GM18909 (cell line): ENCODE results near the gene TRIM21.
"Not testable (repeated sequence)": the region's sequence is repeated elsewhere in the genome, so short reads cannot be mapped to it uniquely, and the experiment has no call there.

Experiments
- ATAC-seq: cut with Tn5 transposase; IDR thresholded peaks from one replicate; pipeline ENCODE4 v1.9.1; 2021; ENCODE audit warnings: mild to moderate bottlenecking; ENCODE audit not compliant: unreplicated experiment, poor library complexity

TRIM21 gene

DNA sequence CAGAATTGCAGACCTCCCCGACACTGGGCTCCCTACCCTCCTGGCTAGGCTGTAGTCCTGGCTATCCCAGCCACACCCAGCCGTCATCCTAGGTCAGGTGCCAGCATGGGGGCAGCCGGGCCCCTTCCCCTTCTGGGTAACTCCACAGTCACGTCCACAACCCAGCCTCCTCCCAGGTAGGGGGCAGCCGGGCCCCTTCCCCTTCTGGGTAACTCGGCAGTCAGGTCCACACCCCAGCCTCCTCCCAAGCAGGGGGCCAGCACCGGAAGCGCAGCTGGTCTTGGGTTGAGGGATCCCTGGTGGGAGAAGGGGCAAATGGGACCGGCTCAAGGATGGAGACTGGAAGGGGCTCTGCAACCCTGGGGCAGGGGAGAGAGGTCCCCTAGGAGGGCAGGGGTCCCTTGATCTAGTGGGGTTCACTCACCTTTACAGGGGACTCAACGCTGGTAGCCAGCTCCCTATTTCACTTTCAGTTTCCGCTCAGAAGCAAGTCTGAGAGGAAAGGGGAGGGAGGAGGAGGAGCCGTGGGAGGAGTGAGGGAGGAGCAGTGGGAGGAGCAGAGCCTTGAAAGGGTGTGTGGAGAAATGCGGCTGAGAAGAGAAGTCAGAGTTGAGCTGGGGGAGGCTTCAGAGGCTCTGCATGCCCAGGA is at the start of gene TRIM21:
Gene TRIM21 (minus strand): TSS at position 494 of the 649 bp plus-strand sequence. CDS start 3,293 bp downstream, outside the sequence.
- peak; percentile 100 for ATAC-seq

DNA sequence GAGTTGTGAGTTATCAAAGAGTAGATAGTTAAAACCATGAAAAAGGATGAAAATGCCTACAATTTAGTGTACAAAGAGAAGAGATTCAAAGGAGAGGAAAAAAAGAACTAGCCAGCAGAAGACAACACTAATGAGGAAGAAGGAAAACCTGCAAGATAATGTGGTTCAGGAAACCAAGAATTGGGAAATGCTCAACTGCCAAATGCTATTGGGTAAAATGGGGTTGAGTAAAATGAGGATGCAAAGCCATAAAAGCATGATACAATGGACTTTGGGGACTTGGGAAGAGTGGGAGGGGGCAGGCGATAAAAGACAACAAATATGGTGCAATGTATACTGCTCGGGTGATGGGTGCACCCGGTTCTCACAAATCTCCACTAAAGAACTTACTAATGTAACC is 48.0 kb upstream of the TRIM21 start:
- no peak for ATAC-seq

DNA sequence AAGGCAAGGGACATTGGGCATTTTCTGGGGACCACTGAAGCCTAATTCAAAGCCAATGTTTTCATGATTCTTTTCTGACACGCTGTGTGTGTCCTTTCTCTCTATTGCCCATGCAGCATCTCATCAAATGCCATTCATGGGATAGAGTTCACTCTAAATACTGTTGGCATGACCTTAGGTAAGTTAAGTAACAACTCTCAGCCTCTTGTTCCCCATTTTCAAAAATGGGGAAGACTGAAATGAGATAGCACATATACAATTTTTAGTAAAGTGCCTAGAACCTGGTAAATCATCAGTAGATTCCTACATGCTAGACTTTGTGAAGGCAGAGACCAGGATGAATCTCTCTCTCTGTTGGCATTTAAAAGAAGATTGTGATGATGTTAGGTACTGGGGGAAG is 42.9 kb upstream of the TRIM21 start:
- no peak for ATAC-seq

DNA sequence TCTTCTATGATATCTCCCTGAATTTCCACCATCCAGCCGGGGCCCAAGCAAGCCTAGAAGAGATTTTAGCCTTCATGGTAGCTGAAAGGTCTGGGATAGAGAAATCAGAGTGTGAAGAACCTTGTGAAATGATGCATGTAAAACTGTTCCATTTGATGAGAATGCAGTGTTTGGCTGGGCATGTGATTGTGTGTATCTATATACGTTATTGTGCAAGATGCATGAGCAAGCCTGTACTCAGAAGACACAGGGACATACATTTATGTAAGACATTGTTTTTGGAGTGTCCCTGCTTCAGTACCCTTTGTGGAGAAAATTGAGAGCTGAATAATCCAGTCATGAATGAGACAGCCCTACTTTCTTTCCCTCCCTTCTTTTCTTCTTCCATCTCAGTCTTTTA is 40.4 kb upstream of the TRIM21 start:
- ATAC-seq, result no peak

DNA sequence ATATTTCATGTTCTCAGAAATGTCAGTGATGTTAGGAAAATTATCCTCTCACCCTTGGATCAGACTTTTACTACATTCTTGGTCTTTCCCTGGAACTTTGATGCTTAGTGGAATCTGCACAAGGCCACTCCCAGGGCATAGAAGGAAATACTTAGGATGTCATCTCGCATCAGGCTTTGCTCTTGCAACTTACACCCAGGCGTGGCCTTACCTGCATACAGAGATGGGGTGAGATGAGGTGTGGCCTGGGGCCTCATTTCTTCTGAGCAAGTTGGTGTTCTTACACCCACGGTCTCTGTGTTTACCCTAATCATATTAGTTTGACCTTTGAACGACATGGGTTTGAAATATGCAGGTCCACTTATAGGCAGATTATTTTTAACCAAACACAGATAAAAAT is 36.5 kb upstream of the TRIM21 start:
- ATAC-seq, result no peak

DNA sequence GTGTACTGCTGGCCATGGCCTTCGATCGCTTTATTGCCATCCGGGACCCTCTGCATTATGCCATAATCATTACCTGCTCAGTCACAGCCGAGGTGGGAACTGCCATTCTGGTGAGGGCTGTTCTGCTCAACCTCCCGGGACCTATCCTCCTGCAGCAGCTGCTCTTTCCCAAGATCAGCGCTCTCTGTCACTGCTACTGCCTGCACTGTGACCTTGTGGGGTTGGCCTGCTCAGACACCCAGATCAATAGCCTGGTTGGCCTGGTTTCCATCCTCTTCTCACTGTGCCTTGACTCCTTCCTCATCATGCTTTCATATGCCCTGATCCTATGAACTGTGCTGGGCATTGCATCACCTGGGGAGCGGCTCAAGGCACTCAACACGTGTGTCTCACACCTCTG is 24.9 kb upstream of the TRIM21 start:
- ATAC-seq, result no peak

DNA sequence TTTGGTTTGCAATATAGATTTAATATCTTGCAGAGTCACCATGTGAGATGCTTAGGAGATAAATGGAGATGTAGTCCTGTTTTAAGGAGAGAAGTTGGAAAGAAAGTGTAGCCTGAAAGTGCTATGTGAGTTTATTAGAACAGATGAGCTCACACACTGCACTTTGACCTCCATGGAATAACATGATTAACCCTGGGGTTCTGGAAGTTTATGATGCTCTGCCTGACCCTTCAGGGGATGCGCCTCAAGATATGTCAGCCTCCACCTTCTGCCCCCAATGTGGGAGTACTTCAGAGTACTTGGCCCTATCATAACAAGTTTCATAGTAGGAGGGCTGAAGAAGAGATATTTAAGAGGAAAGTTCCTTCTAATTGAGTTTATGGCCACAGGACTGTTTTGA is 23.3 kb upstream of the TRIM21 start:
- no peak for ATAC-seq

DNA sequence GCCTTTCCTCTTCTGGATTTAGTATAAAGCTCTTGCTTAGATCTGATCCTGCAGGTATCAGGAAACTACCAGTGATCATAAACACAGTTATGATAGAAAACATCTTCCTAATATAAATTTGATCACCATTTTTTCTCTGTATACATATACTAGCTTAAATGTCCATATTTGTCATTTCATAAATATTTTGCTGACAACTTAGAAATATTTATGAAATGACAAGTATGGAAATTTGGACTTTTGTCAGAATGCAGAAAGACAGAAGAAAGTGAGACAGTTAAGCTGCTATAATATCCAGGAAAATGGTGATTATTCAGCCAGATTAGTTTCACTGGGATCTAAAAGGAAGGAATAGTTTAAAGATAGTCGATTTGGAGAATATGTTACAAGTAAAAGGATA is 22.8 kb upstream of the TRIM21 start:
- no peak for ATAC-seq

DNA sequence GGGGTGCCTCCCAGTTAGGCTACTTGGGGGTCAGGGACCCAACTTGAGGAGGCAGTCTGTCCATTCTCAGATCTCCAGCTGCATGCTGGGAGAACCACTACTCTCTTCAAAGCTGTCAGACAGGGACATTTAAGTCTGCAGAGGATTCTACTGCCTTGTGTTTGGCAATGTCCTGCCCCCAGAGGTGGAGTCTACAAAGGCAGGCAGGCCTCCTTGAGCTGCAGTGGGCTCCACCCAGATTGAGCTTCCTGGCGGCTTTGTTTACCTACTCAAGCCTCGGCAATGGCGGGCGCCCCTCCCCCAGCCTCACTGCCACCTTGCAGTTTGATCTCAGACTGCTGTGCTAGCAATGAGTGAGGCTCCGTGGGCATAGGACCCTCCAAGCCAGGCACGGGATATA is 12.7 kb upstream of the TRIM21 start:
- ATAC-seq, result not testable (repeated sequence)

DNA sequence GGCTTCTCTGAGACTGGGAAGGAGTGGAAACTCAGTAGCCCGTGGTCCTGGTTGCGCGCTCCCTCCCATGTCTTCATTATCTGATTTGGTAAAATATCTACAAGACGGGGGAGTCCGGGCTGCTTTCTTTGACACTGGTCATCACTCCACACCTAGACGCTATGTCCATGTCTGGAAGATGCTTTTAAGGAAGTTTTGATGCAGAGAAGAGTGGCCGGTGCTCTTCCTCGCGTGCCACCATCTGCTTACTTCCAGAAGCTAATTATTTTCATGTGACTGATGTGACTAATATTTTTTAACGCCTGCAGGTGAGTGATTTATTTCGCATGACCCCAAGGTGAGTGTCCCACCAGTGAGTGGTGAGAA is 339 bp upstream of the TRIM21 start:
- ATAC-seq, result no peak

DNA sequence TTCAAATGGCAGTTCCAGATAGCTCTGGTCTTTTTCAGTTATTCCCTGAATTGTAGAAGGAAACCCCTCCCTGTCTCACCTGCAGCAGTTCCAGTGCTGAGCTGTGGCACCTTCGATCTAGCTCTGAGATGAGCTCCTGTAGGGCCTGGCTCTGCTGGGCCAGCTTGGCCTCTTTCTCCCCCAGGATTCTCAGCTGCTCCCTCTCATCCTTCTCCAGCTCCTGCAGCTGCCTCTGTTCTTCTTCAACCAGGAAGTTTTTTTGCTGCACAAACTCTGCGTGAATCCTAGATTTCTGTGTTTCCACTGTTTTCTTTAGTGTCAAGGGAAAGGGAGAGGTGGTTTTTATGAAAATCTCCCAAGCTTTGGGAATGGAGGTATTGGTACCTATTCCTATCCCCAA is 5.3 kb downstream of the TRIM21 start:
- ATAC-seq, result no peak

DNA sequence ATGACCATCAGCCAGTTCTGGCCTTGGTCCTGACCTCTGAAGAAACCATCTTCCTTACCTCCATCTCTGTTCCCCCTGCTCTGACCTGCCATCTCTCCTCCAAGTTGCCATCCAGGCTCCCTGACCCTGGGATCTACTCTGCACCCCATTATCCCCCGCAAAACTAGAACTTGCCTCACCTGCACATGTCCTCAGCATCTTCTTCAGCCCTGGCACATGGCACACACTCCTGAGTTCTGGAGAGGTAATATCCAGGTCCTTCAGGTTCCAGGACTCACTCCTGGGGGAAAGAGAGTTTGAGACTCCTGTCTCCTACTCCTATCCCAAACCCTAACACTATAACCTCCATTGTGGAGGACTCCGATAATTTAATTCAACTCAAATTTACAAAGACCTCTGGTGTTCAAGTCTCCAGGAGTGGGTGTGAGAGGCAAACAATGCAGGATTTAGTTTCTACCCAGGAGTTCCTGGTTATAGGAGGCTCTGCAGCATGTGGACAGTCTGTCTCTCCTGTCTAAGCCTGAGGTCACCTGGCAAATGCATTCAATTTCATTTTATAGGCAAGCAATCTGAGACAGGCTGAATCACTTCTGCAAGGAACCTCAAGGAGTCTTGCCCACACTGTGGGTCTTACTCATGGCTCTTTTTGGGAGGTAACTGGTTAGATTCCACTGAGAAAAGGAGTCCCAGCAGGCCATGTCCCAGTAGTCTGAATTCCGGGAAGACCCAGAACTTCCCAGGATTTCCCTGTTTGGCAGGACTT is 7.3 kb downstream of the TRIM21 start:
- ATAC-seq, result no peak

DNA sequence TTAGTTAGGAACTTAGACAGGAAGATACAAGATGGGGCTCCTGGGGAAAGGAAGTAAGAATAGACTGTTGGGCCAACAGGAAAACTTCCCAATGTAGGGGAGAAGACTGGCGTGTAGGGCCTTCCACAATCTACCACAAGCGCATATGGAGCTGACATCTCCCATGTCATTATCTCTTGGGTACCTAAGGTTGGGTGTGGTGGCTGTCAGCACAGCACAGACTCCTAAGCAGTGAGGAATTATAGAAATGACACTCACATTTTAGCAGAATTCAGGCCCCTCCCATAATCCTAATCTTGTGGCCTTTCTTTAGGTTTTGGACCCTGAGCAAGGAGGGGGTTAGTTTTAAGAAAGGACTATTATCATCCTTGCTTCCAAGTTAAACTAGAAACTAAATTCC is 11.6 kb downstream of the TRIM21 start:
- ATAC-seq, result no peak

DNA sequence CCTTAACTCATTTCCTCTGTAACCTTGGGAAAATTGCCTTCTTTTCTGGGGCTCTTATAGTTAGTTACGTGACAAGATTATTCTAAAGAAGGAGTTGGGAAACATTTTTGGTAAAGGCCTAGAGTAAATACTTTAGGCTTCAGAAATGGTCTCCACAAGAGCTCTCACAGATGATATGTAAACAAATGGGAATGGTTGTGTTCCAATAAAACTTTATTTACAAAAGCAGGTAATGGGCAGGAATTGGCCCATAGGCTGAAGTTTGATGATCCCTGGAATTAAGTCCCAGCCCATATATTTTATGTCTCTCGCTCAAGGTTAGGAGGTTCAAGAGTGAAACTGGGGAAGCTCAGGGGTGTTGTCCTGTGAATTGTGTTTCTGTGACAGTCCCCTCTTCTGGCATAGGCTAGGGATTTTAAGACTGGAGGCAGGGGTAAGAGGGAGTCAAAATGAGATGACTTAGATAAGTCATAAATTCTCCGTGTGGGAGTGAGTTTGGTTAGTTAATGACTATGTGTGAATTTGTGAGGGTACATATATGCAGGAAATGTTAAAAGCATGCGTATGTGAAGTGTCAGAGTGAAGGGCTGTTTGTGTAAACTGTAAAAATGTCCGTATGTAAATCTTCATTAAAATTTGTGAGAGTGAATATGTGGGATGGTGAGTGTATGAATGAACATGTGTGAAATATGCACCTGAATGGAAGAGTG is 17.9 kb downstream of the TRIM21 start:
- ATAC-seq, result no peak

DNA sequence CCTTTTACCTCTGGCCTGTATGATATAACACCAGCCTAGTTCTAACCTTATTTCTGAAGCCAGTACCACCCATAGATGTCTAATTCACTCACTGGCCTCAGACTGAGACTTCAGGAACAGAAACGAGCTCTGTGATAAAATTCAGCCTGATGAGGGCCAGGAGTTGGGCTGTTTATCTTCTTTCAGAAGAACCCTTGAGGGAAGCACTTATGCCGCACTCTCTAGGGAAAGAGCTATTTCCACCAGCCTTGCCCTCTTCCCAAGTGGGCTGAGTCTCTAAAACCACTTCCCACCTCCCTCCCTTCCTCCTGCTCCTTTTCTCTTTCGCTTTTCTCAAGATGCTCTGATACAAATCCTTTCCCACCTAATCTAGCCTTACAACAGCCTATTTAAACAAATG is 23.3 kb downstream of the TRIM21 start:
- ATAC-seq, result no peak

DNA sequence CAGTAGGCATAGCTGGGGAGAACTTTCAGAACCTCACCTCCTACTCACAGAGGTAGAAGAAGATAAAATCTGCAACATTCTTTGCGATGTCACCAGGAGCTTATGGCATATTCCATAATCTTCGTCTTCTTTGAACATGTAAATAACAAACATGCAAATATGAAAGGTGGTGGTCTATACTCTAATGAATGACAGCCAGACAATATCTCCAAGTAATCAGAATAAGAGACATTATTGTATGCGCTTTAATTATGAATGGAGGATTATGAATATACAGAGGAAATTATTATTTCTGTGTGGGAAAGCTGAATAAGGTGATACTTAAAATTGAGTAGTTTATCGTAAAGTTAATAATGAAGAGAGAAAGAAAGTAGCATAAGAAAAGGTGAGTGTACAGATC is 25.2 kb downstream of the TRIM21 start, which contains the start of gene OR52B4:
Gene OR52B4 (minus strand): TSS at position 101 of the 400 bp plus-strand sequence. CDS start 91 bp downstream, at position 10.
- no peak for ATAC-seq

DNA sequence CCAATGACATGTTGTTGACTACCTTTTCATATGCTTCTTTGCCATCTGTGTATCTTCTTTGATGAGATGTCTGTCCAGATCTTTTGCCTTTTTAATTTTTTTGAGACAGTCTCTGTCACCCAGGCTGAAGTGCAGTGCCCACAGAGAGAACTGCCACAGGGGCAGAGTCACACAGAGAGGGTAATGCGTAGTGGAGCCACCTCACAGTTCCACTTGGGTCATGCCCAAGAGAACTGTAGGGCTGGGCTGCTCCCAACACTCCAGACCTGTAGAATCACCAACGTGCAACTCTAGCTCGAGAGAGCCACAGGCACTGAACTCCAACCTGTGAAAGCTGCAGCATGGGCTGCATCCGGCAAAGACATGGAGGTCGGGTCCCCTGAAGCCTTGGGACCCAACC is 45.4 kb downstream of the TRIM21 start:
- not testable (repeated sequence) for ATAC-seq

DNA sequence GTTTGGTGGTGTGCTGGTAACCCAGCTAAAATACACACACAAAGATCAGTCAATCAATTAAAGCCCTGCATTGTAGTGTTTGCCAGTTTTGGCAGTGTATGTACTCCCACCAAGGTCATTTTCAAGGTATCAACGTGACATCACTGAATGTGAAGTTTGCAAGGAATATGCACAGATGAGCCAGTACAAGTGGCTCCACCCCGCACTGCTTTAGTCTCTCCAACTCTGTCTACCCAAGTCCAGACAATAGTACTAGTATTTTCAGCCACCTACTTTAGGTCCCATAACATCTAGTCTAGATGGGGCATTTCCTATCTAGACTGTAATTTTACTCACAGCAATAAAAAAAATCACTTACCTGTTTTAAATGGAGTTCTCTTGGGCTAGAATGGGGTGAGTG is 48.1 kb downstream of the TRIM21 start:
- ATAC-seq, result not testable (repeated sequence)
